Tibial artery (tissue), 4 donors: Measurements from ENCODE around the gene NTNG2.
A peak's percentile ranks its signal among the peaks of the same experiment; 100 is the strongest.
"Not testable (repeated sequence)": the region's sequence is repeated elsewhere in the genome, so short reads cannot be mapped to it uniquely, and the experiment has no call there.

Experiments
- DNase-seq, 2 donors: peaks; one replicate each; pipeline ENCODE4 v3.0.0-alpha.2; 2019
- H3K27ac ChIP-seq, 2 donors: fragments of 200-600 bp; sonication (generic) in 1 of 2; 1 replicate in 1 of 2; 2 replicates in 1 of 2; pipeline ENCODE4 v1.5.1; 2018 to 2019; ENCODE audit warnings: mild to moderate bottlenecking in 1 of 2
- H3K27me3 ChIP-seq, 2 donors: fragments of 200-600 bp; sonication (generic) in 1 of 2; one replicate each; pipeline versions ENCODE4 v1.5.1 to v1.6.0; 2016 to 2019
- H3K36me3 ChIP-seq, 3 donors: fragments of 200-600 bp; sonication (generic) in 2 of 3; one replicate each; pipeline ENCODE4 v1.5.1; 2016 to 2019; ENCODE audit warnings: mild to moderate bottlenecking in 2 of 3
- H3K4me1 ChIP-seq, 4 donors: fragments of 200-600 bp; sonication (generic) in 2 of 4; 1 replicate in 3 of 4; 2 replicates in 1 of 4; pipeline ENCODE4 v1.5.1; 2016 to 2019
- H3K4me3 ChIP-seq, 2 donors: fragments of 200-600 bp; sonication (generic) in 1 of 2; 1 replicate in 1 of 2; 2 replicates in 1 of 2; pipeline ENCODE4 v1.5.1; 2018 to 2019; ENCODE audit warnings: mild to moderate bottlenecking in 2 of 2
- H3K9me3 ChIP-seq, 3 donors: fragments of 200-600 bp; sonication (generic) in 1 of 3; one replicate each; pipeline ENCODE4 v1.5.1; 2016 to 2019
- intact Hi-C: fragments of 100-400 bp; cut with DNase I; formaldehyde crosslinking; loops from one replicate; pipeline ENCODE4 v1.15.0; 2023; ENCODE audit warnings: low total_unique reads
- TF ChIP-seq, protein P1 (sequence below), 2 experiments: fragments of 200-600 bp in 1 of 2; fragments of 450-650 bp in 1 of 2; IDR thresholded peaks; one replicate each; pipeline ENCODE4 v1.5.1; 2017 to 2019; ENCODE audit warnings: antibody characterized with exemption in 2 of 2, mild to moderate bottlenecking in 1 of 2, moderate library complexity in 1 of 2

NTNG2 gene

DNA sequence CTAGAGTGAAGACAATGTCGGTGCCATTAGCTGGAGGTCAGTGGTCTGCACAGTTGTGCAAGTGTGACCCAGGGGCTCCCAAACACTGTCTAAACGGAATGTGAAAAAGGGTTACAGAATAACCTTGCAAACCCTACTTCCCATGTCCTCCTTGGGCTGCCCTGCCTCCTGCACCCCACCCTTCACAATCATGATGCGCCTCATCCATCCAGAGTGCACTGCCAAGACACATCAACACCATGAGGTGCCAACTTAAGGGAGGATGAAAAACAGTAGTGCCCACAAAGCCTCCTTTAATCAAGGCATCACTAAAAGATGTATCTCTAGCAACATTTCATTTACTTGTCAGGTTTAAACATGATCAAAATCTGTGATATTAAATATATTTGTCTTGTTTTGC lies 105.8 kb downstream of the NTNG2 start:
- H3K36me3 ChIP-seq, result peaks cover 38 to 90% (median 80%) of the 10 kb centered on the region in 3 donors
- TF ChIP-seq, protein P1, sequence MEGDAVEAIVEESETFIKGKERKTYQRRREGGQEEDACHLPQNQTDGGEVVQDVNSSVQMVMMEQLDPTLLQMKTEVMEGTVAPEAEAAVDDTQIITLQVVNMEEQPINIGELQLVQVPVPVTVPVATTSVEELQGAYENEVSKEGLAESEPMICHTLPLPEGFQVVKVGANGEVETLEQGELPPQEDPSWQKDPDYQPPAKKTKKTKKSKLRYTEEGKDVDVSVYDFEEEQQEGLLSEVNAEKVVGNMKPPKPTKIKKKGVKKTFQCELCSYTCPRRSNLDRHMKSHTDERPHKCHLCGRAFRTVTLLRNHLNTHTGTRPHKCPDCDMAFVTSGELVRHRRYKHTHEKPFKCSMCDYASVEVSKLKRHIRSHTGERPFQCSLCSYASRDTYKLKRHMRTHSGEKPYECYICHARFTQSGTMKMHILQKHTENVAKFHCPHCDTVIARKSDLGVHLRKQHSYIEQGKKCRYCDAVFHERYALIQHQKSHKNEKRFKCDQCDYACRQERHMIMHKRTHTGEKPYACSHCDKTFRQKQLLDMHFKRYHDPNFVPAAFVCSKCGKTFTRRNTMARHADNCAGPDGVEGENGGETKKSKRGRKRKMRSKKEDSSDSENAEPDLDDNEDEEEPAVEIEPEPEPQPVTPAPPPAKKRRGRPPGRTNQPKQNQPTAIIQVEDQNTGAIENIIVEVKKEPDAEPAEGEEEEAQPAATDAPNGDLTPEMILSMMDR (IDR thresholded peaks at IDR 0.05), result no peak
- H3K9me3 ChIP-seq, result no peaks in the 10 kb centered on the region
- no peak for DNase-seq
- H3K27ac ChIP-seq, result no peak overlapping the region
- no peak overlapping the region for H3K4me3 ChIP-seq
- no peaks in the 10 kb centered on the region for H3K27me3 ChIP-seq
- H3K4me1 ChIP-seq, result no peaks in the 10 kb centered on the region
- intact Hi-C loops, result no loop called here

DNA sequence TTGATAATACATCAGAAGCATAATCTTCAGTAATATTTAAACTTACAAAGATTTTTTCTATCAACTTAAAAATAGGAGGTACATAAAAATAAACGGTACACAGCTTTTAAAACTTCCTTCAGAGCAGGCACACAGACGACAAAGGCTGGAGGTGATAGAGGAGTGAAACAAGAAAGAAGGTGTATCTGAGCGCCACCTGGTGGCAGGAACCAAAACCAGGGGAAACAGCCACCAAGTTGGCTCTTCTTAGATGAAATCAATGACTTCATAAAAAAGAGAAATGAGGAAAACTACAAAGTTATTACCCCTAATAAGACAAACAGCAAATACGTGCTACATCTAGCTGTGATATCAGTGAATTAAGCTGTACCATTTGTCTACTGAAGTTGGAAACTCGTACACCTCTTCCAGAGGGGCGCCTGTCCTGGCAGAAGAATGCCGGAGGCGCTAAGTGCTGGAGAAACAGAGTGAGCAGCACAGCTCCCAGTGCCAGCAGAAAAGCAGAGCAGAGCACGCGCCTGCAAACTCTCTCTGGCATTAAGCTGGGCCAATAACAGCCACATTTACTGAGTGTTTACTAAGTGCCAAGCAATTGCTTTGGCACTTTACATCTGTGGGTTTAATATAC lies 107.0 kb downstream of the NTNG2 start:
- peak in 1 of 2 donors; percentile 57 for DNase-seq

DNA sequence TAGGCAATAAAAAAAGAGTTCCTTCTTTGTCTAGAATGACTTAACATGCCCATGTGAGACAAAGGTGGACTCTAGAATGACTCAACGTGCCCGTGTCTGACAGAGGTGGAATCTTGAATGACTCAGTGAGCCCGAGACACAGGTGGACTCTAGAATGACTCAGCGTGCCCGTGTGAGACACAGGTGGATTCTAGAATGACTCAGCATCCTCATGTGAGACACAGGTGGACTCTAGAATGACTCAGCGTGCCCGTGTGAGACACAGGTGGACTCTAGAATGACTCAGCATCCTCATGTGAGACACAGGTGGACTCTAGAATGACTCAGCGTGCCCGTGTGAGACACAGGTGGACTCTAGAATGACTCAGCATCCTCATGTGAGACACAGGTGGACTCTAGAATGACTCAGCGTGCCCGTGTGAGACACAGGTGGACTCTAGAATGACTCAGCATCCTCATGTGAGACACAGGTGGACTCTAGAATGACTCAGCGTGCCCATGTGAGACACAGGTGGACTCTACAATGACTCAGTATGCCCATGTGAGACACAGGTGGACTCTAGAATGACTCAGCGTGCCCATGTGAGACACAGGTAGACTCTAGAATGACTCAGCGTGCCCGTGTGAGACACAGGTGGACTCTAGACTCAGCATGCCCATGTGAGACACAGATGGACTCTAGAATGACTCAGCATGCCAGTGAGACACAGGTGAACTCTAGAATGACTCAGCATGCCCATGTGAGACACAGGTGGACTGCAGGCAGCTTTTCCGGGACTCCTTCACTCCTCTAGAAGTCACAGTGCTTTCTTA lies 108.1 kb downstream of the NTNG2 start:
- DNase-seq, H3K9me3 ChIP-seq, H3K4me3 ChIP-seq, H3K27me3 ChIP-seq, H3K27ac ChIP-seq, intact Hi-C loops, H3K4me1 ChIP-seq: not testable (repeated sequence)
- H3K36me3 ChIP-seq, result peaks cover 38 to 90% (median 84%) of the 10 kb centered on the region in 3 donors

More for the DNA sequence above, 107.0 kb downstream of the NTNG2 start:
- Histone ChIP-seq H3K27ac (no peak overlapping the region), H3K4me1 (no peaks in the 10 kb centered on the region), H3K36me3 (peaks cover 36 to 90% (median 84%) of the 10 kb centered on the region in 3 donors), H3K27me3 (no peaks in the 10 kb centered on the region), H3K4me3 (no peak overlapping the region), H3K9me3 (no peaks in the 10 kb centered on the region)
- TF ChIP-seq, protein P1 (IDR thresholded peaks at IDR 0.05), result peak; percentile 70 to 82
- intact Hi-C loops, result no loop called here

DNA sequence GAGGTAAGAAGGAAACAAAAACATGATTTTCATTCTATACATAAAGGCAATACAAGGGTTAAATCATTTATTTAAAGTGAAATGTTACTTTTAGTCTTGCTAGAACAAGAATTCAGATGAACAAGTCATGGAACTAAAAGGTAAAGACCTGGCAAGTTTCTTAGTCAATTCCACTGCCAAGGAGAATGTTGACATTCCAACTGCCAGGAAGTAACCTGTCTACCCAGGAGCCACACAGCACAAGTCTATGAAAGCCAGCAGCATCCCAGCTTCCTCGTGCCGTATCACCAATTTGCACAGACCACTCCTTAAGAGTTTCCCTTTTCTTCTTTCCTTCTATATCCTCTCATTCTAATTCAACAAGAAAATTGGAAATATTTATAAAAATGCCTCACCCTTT lies 113.0 kb downstream of the NTNG2 start:
- Histone ChIP-seq H3K9me3 (no peaks in the 10 kb centered on the region), H3K36me3 (peaks cover 71 to 98% (median 96%) of the 10 kb centered on the region in 3 donors), H3K27ac (no peak overlapping the region), H3K4me1 (no peaks in the 10 kb centered on the region), H3K4me3 (no peak overlapping the region), H3K27me3 (no peaks in the 10 kb centered on the region)
- TF ChIP-seq, protein P1 (IDR thresholded peaks at IDR 0.05), result no peak
- DNase-seq, result no peak
- intact Hi-C loops, result no loop called here

DNA sequence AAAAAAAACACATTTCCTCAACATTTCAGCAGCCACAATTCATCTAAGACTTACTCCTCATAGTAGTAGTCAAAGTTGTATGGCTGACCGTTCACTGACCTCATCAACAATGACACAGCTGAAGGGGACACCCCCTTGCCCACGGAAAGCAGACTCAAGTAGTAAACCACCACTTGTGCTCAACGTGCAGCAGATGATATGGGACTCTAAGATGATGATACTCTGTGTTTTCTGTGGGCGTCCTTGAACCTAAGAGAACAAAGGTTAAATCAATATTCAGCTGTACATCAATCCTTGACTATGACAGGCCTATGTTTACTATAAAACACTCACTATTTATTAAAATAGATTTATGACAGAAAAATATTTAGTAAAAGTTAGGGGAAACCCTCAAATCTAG lies 121.3 kb downstream of the NTNG2 start:
- Histone ChIP-seq H3K27me3 (no peaks in the 10 kb centered on the region), H3K4me3 (no peak overlapping the region), H3K4me1 (no peaks in the 10 kb centered on the region), H3K9me3 (no peaks in the 10 kb centered on the region), H3K36me3 (peaks cover 89 to 100% (median 94%) of the 10 kb centered on the region in 3 donors), H3K27ac (no peak overlapping the region)
- TF ChIP-seq, protein P1 (IDR thresholded peaks at IDR 0.05), result no peak
- DNase-seq, result no peak
- intact Hi-C loops, result no loop called here

DNA sequence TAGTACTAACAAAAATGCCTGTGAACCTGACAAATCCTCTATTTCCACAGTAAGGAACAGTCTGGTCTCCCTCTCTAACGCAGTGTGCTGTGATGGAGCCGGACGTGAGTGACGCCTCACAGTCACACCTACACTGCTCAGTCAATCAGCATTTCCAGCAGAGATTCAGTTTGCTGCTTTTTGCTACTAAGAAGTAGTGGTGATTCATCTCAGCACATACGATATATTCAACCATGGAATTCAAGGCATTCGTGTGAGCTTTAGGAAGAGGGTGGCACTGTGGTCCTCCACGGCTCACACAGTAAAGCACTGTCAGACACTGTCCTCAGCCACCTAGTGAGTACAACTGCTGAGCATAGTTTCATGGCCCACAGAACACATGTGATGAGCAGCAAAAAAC lies 122.0 kb downstream of the NTNG2 start:
- Histone ChIP-seq H3K4me1 (peaks cover 0 to 2% (median 0%) of the 10 kb centered on the region in 4 donors), H3K27me3 (no peaks in the 10 kb centered on the region), H3K27ac (no peak overlapping the region), H3K4me3 (no peak overlapping the region), H3K9me3 (no peaks in the 10 kb centered on the region), H3K36me3 (peaks cover 85 to 99% (median 93%) of the 10 kb centered on the region in 3 donors)
- intact Hi-C loops, result no loop called here
- no peak for DNase-seq
- TF ChIP-seq, protein P1 (IDR thresholded peaks at IDR 0.05), result no peak
